ENCODE measurements around the gene EPC1. TPM values are rescaled to one million over a fixed set of nuclear protein-coding genes. Genes with fewer than 3 reads are reported as not detected.
A peak's percentile ranks its signal among the peaks of the same experiment; 100 is the strongest.

EPC1 gene
- total and polyA plus RNA-seq, 2 of the 8 experiments (the other 6 are each of a cell fraction or from before 2014, with no cell fraction given), result 23.7 to 42.3 TPM

DNA sequence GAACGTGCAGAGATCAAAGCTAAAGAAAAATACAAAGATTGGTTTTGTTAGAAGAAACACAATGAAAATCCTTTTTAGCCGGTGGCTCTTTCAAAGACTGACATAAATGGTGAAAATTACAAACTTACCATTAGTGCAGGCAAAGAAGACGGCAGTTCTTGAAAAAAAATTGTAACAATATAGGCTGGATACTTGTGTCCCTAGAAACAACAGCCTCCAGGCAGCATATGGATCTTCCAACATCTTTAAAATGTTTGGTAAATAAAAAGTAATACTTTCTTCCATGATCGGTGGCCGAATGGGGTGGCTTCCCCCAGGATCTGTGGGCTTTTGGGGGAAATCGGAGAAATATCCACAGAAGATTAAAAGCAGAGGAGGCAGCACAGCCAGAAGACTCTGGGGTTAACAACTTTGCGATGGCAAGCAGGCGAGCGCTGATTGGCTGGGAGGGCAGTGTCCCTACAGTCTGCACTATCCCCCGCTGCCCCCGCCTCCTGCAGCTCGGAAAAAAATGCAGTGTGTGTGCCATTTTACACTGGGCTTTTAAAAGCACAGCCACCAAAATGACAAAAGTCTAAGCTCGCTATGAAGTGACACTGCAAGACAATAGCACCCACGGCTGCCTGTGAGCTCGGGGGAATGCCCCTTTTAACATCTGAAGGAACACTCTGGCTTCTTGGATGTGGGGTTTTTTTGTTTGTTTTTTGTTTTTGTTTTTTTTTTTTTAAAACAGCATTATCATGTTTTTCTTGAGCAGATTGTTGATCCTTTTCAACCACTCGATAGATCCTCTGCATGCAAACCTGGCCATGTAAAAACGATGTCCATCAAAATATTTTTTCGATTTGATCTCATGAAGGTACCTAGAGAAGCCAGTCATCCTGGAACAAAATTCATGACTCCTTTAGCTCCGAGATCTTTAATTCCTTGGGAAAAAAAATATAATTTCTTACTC, 31.7 kb upstream of the EPC1 start:
- Histone ChIP-seq H3K27me3 (replicated peaks in 1 of 4; ENCODE audit: control insufficient read depth in 3 of 4, extremely low read depth in 1 of 4, insufficient read depth in 3 of 4, low read length in 3 of 4) (no peaks in the 10 kb centered on the region), H3K9ac (replicated peaks in 1 of 4; ENCODE audit: extremely low read depth in 1 of 4, low read depth in 3 of 4, low read length in 3 of 4) (peak overlapping the region; percentile 40 to 80 (median 66)), H3K23ac (ENCODE audit: insufficient read length) (no peak overlapping the region), H3K36me3 (ENCODE audit: control insufficient read depth in 2 of 4, insufficient read depth in 4 of 4, low read length in 3 of 4) (no peaks in the 10 kb centered on the region), H3K18ac (ENCODE audit: extremely low read depth, low read length) (peak overlapping the region; percentile 91), H4K20me1 (replicated peaks in 1 of 2; ENCODE audit: control insufficient read depth in 1 of 2, insufficient read depth in 2 of 2, low read length in 2 of 2) (no peaks in the 10 kb centered on the region), H3K4ac (replicated peaks; ENCODE audit: insufficient read length, low read depth, low read length) (no peak overlapping the region), H3K14ac (ENCODE audit: insufficient read length) (no peak overlapping the region), H3K23me2 (ENCODE audit: low read depth, low read length) (peaks cover 2% of the 10 kb centered on the region), H3K56ac (replicated peaks; ENCODE audit: insufficient read length, low read depth, low read length) (no peak overlapping the region), H3K4me3 (ENCODE audit: extremely low read depth in 1 of 4, insufficient read depth in 2 of 4, low read depth in 3 of 4, low read length in 4 of 4) (peak overlapping the region; percentile 57 to 87 (median 71)), H4K91ac (replicated peaks; ENCODE audit: insufficient read length, low read length) (peak overlapping the region; percentile 50), H2AFZ (ENCODE audit: low read length) (peak overlapping the region; percentile 84), H2BK5ac (ENCODE audit: low read depth, low read length) (peak overlapping the region; percentile 84), H3K9me3 (ENCODE audit: insufficient read depth in 2 of 2, low read depth in 1 of 2, low read length in 1 of 2) (no peaks in the 10 kb centered on the region), H3K79me2 (ENCODE audit: control insufficient read depth in 1 of 2, insufficient read depth in 2 of 2, low read length in 2 of 2) (peaks cover 0 to 47% of the 10 kb centered on the region in 2 experiments; a peak in 2 of 4 replicates), H4K5ac (ENCODE audit: insufficient read length, low read depth, low read length) (peak overlapping the region; percentile 35), H3K27ac (ENCODE audit: low read depth, low read length) (peak overlapping the region; percentile 64; the same call in 1 of the 2 replicates), H2AK5ac (ENCODE audit: low read depth, low read length) (no peak overlapping the region), H2BK120ac (replicated peaks; ENCODE audit: low read depth, low read length) (no peak overlapping the region), H4K8ac (ENCODE audit: extremely low read depth, insufficient read depth, low read length) (no peak overlapping the region), H2BK15ac (ENCODE audit: low read length) (no peak overlapping the region), H3K4me2 (ENCODE audit: insufficient read depth in 1 of 2, low read depth in 2 of 2, low read length in 2 of 2) (peak overlapping the region; percentile 86 to 96), H2BK12ac (ENCODE audit: low read depth, low read length) (peak overlapping the region; percentile 45; the same call in 1 of the 2 replicates), H3K4me1 (replicated peaks in 1 of 4; ENCODE audit: control insufficient read depth in 3 of 4, insufficient read depth in 4 of 4, low read length in 3 of 4) (peaks cover 0 to 6% (median 5%) of the 10 kb centered on the region in 4 experiments; a peak in 3 of 7 replicates), H3K79me1 (ENCODE audit: low read depth, low read length) (no peaks in the 10 kb centered on the region), H2BK20ac (ENCODE audit: low read length) (no peak overlapping the region)
- peak in 1 of 2 experiments; percentile 84 for DNase-seq (ENCODE audit: low read depth in 1 of 2, low spot score in 2 of 2)
- no peak for FAIRE-seq
- WGBS, 2 experiments (ENCODE audit: extremely low coverage in 1 of 2, insufficient coverage in 1 of 2, insufficient read length in 1 of 2, insufficient replicate concordance in 2 of 2, low coverage in 1 of 2, low lambda C conversion rate in 2 of 2, missing lambda C conversion rate in 1 of 2), result 2% methylated on average over 19 of the region's 19 CpGs; no CpG with 5 or more reads in 1 of the 2 experiments
- POLR2A ChIA-PET (ENCODE audit: partially characterized antibody), result interaction anchor here (0.6 to 2.6 kb wide), 8 partner anchors 15 to 35 kb away, joined by 3 to 9 read pairs (median 4); no protein-coding TSS in a partner anchor
- CTCF ChIA-PET (ENCODE audit: partially characterized antibody), result interaction anchor here (1.0 to 2.3 kb wide), 3 partner anchors 10 to 168 kb away, joined by 3 to 9 read pairs (median 3); no protein-coding TSS in a partner anchor
- TF ChIP-seq JUN (IDR thresholded peaks at IDR 0.05; ENCODE audit: low read depth, low read length) (no peak), POLR2A (IDR thresholded peaks at IDR 0.05; ENCODE audit: control extremely low read depth in 1 of 2, low read depth in 2 of 2, low read length in 2 of 2) (peak in 1 of 2 experiments; percentile 41; a peak in 1 of 3 replicates), RAD21 (IDR thresholded peaks at IDR 0.05 in 1 of 2, conservative IDR thresholded peaks at IDR 0.05 in 1 of 2; ENCODE audit: low read depth in 2 of 2, low read length in 2 of 2) (no peak), CTBP2 (IDR thresholded peaks at IDR 0.05; ENCODE audit: borderline replicate concordance, insufficient read depth, insufficient read length, low read length) (no peak), CEBPB (IDR thresholded peaks at IDR 0.05; ENCODE audit: low read depth, low read length) (no peak), TAF1 (IDR thresholded peaks at IDR 0.05; ENCODE audit: low read depth, low read length) (peak; percentile 67), SP4 (IDR thresholded peaks at IDR 0.05; ENCODE audit: low read length) (no peak), ASH2L (IDR thresholded peaks at IDR 0.05; ENCODE audit: low read length) (peak; percentile 46), NRF1 (IDR thresholded peaks at IDR 0.05; ENCODE audit: low read depth, low read length) (no peak), TAF7 (optimal IDR thresholded peaks at IDR 0.05; ENCODE audit: borderline replicate concordance, low read depth, low read length) (no peak)
- TF ChIP-seq, protein P1, sequence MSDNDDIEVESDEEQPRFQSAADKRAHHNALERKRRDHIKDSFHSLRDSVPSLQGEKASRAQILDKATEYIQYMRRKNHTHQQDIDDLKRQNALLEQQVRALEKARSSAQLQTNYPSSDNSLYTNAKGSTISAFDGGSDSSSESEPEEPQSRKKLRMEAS (IDR thresholded peaks at IDR 0.05), result no peak

Measured in H1 (cell line).